OCI-LY7 (cell line): ENCODE measurements around the gene SMG1. TPM values are rescaled to one million over a fixed set of nuclear protein-coding genes. Genes with fewer than 3 reads are reported as not detected.

Source experiments
- BruUV-seq: library from RNA; stranded (reverse); fragments of 400-500 nt; replicated peaks from 2 replicates; lab custom pipeline; 2021; lab: Mats Ljungman, UMichigan
- CTCF ChIA-PET: fragments of 300-600 bp; sonication (Branson Sonifier 250); formaldehyde crosslinking; loops from one replicate; lab custom pipeline; 2022; ENCODE audit warnings: antibody characterized with exemption; ENCODE audit not compliant: unreplicated experiment; lab: Charles Lee
- POLR2A ChIA-PET: fragments of 300-600 bp; sonication (Branson Sonifier 250); formaldehyde crosslinking; loops from one replicate; lab custom pipeline; 2022; ENCODE audit warnings: antibody characterized with exemption; lab: Charles Lee
- DNase-seq: peaks from one replicate; pipeline ENCODE4 v3.0.0-alpha.2; 2015; ENCODE audit warnings: low spot score
- H2AFZ ChIP-seq: fragments of 200-600 bp; sonication (generic), shearing (Covaris generic); 2 replicates; pipeline ENCODE4 v1.6.1; 2014; ENCODE audit warnings: mild to moderate bottlenecking, antibody characterized with exemption, low read length, moderate library complexity
- H3K27ac ChIP-seq: fragments of 200-600 bp; sonication (generic); 2 replicates; pipeline ENCODE4 v1.5.1; 2014; ENCODE audit warnings: mixed run types, low read depth, mild to moderate bottlenecking, moderate library complexity, low read length, inconsistent platforms; ENCODE audit not compliant: poor library complexity, severe bottlenecking
- H3K36me3 ChIP-seq: fragments of 200-600 bp; sonication (generic); 2 replicates; pipeline ENCODE4 v1.6.1; 2014; ENCODE audit warnings: mild to moderate bottlenecking, antibody characterized with exemption, low read length, moderate library complexity, mixed read lengths; ENCODE audit not compliant: insufficient read depth
- H3K4me1 ChIP-seq: fragments of 200-600 bp; sonication (generic); 2 replicates; pipeline ENCODE4 v1.5.1; 2014; ENCODE audit warnings: mild to moderate bottlenecking, low read length; ENCODE audit not compliant: insufficient read depth, poor library complexity, severe bottlenecking
- H3K4me2 ChIP-seq: fragments of 200-600 bp; sonication (generic); 2 replicates; pipeline ENCODE4 v1.6.1; 2014; ENCODE audit warnings: mild to moderate bottlenecking, low read length
- H3K4me3 ChIP-seq: fragments of 200-600 bp; sonication (generic); 2 replicates; pipeline ENCODE4 v1.5.1; 2014; ENCODE audit warnings: mild to moderate bottlenecking, low read depth, low read length; ENCODE audit not compliant: poor library complexity, severe bottlenecking
- H3K79me2 ChIP-seq: fragments of 200-600 bp; sonication (generic); 2 replicates; pipeline ENCODE4 v1.6.1; 2016; ENCODE audit warnings: low read depth, mild to moderate bottlenecking, low read length, moderate library complexity, mixed read lengths; ENCODE audit not compliant: insufficient read depth
- H3K9me2 ChIP-seq: fragments of 200-600 bp; sonication (generic); 2 replicates; pipeline ENCODE4 v1.6.1; 2016; ENCODE audit warnings: mild to moderate bottlenecking, low read length, mixed read lengths; ENCODE audit not compliant: insufficient read depth
- H3K9me3 ChIP-seq: fragments of 200-600 bp; sonication (generic); 2 replicates; pipeline ENCODE4 v1.6.1; 2014; ENCODE audit warnings: mild to moderate bottlenecking, mixed run types, low read length, mixed read lengths
- H4K20me1 ChIP-seq: fragments of 200-600 bp; sonication (generic); 2 replicates; pipeline ENCODE4 v1.6.1; 2014; ENCODE audit warnings: mild to moderate bottlenecking, antibody characterized with exemption, low read length, moderate library complexity, mixed read lengths; ENCODE audit not compliant: insufficient read depth
- EZH2phosphoT487 ChIP-seq: fragments of 200-600 bp; sonication (generic); IDR thresholded peaks from 2 replicates; pipeline ENCODE4 v1.6.1; 2018; ENCODE audit warnings: low read depth, borderline replicate concordance, mild to moderate bottlenecking, mixed run types, antibody characterized with exemption, low read length, moderate library complexity, mixed read lengths
- intact Hi-C: fragments of 100-400 bp; cut with micrococcal nuclease; formaldehyde crosslinking; loops from one replicate; pipeline ENCODE4 v1.10.0; 2022; ENCODE audit not compliant: unreplicated experiment
- total RNA-seq, 2 experiments: library from RNA; depleted of rRNA in 1 of 2; stranded (reverse); fragments of >200 nt in 1 of 2; shearing (Covaris generic) in 1 of 2; gene quantifications; 2 replicates each; pipeline ENCODE4 v1.2.3, GENCODE V29; 2014 to 2022
- TF ChIP-seq, protein P1 (sequence below): fragments of 200-600 bp; sonication (generic); conservative IDR thresholded peaks from 2 replicates; pipeline ENCODE4 v1.5.1; 2014; ENCODE audit warnings: mild to moderate bottlenecking, antibody characterized with exemption, low read length, moderate library complexity, mixed read lengths

The SMG1 gene
- total RNA-seq, 2 experiments from 2014 or later: 106 to 199 TPM

DNA sequence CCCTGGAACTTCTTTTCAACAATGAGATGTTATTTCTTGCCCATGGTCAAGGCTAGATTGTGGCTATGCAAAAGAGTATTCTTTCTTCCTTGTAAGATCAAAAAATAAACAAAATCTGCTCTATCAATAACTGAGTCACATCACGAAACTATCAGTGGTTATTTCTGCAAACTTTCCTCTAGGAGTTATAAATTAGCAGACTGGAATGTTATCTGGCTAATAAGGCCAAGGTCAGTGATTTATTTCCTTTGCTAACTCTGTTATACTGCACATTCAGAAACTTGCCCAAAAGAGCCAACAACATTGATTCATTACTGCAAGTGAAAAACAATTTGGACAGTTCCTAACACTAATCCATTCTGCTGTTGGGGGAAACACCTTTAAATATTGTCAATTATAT is 129.8 kb downstream of the SMG1 start:
- Histone ChIP-seq H3K4me2 (no peak overlapping the region), H4K20me1 (peaks cover 48% of the 10 kb centered on the region), H3K4me1 (peaks cover 25% of the 10 kb centered on the region), H3K79me2 (peaks cover 78% of the 10 kb centered on the region), H3K36me3 (peaks cover 97% of the 10 kb centered on the region), H3K9me3 (no peaks in the 10 kb centered on the region), H3K27ac (no peak overlapping the region), H2AFZ (no peak overlapping the region), H3K9me2 (no peaks in the 10 kb centered on the region), H3K4me3 (no peak overlapping the region)
- TF ChIP-seq, protein P1, sequence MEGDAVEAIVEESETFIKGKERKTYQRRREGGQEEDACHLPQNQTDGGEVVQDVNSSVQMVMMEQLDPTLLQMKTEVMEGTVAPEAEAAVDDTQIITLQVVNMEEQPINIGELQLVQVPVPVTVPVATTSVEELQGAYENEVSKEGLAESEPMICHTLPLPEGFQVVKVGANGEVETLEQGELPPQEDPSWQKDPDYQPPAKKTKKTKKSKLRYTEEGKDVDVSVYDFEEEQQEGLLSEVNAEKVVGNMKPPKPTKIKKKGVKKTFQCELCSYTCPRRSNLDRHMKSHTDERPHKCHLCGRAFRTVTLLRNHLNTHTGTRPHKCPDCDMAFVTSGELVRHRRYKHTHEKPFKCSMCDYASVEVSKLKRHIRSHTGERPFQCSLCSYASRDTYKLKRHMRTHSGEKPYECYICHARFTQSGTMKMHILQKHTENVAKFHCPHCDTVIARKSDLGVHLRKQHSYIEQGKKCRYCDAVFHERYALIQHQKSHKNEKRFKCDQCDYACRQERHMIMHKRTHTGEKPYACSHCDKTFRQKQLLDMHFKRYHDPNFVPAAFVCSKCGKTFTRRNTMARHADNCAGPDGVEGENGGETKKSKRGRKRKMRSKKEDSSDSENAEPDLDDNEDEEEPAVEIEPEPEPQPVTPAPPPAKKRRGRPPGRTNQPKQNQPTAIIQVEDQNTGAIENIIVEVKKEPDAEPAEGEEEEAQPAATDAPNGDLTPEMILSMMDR: no peak
- POLR2A ChIA-PET: no interaction called here
- intact Hi-C loops: no loop called here
- CTCF ChIA-PET: no interaction called here
- DNase-seq: no peak
- BruUV-seq: TSS peak; percentile 0

- no peak overlapping the region for H3K27ac ChIP-seq
- no peak for DNase-seq
- no peak overlapping the region for H3K4me3 ChIP-seq
- H3K36me3 ChIP-seq: peaks cover 92% of the 10 kb centered on the region
- TF ChIP-seq, protein P1: no peak
- TF ChIP-seq EZH2phosphoT487: no peak
- peaks cover 72% of the 10 kb centered on the region for H3K79me2 ChIP-seq
- no peak overlapping the region for H3K4me2 ChIP-seq
- H4K20me1 ChIP-seq: peaks cover 38% of the 10 kb centered on the region; the same call in 1 of the 2 replicates
- no peaks in the 10 kb centered on the region for H3K9me2 ChIP-seq
- intact Hi-C loops: no loop called here
- H3K4me1 ChIP-seq: peaks cover 20% of the 10 kb centered on the region
- H2AFZ ChIP-seq: no peak overlapping the region
- POLR2A ChIA-PET: interaction anchor here (0.5 to 6.3 kb wide), 3 partner anchors 8 to 75 kb away, joined by 3 to 64 read pairs (median 3); partner anchors contain the start of gene ARL6IP1
- H3K9me3 ChIP-seq: no peaks in the 10 kb centered on the region
- no TSS peak for BruUV-seq
- CTCF ChIA-PET: no interaction called here
These were observed 133.3 kb downstream of the SMG1 start for GRCh38 chr16:18792836-18793433.
